Right forelimb (tissue), 1 donor: ENCODE results near the gene RNF152.
A peak's percentile ranks its signal among the peaks of the same experiment; 100 is the strongest.

ENCODE experiments used
- DNase-seq: peaks from one replicate; pipeline ENCODE4 v3.0.0-alpha.2; 2018

RNF152 gene

DNA sequence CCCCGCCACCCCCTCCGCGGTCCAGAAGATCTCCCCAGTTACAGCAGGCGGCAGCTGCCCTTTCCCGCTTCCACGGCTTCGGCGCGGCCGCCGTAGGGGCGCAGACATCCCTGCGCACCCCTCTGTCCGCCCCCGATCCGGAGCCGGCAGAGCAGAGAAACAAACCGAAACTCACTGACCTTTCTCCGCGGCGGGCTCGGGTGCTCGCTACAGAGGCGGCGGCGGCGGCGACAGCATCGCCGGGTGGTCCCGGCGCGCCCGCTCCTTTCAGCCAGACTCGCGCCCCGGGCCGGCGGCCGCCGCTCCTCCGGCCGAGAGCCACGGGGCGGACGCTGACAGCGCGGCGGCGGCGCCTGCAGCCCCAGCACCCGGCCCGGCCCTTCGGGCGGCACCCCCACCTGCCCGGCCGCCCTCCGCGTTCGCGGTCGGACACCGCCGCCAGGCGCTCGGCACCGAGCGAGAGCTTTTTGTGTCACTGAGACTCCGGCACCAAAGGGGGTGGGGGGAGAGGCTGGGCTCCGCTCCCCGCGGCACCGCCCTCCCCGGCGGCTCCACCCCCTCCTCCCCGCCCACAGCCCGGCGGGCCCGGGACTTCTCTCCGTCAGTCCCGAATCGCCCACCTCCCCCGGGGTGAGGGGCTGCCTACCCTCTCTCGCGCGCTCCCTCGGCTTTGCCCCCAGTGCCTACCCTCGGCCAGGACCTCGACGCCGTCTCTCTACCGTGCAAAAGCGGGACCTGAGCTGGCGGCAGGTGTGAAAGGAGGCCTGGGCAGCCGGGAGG, 1.4 kb upstream of the RNF152 start:
- DNase-seq = peak; percentile 85

DNA sequence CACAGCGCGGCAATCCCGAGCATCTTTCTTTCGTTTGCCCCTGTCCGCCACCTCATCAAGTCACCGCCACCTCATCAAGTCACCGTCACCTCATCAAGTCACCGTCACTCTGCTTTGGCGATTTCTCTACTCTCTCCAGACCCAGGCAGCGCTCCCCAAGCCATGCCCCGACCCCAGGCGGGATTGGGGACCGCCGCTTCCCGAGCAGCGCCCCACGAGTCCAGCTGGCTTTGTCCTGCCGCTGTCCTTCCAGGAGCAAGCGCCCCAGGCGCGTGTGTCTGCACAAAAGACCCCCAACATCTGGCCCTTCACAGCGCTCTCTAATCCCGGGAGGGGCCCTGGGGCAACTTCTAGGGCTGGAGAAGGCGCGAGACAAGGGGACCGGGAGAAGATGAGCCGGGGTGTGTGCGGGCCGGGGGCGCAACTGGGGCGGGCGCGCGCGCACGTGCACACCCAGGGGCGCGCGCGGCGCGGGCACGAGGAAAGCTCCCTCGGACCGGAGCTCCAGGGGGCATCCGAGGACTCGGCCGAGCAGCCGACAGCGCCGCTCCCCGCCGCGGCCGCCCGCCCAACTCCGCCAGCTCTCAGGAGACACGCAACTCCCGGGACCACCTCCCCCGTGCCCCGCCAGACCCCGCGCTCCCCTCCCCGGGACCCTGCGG, 633 bp upstream of the RNF152 start:
- DNase-seq = peak; percentile 76

DNA sequence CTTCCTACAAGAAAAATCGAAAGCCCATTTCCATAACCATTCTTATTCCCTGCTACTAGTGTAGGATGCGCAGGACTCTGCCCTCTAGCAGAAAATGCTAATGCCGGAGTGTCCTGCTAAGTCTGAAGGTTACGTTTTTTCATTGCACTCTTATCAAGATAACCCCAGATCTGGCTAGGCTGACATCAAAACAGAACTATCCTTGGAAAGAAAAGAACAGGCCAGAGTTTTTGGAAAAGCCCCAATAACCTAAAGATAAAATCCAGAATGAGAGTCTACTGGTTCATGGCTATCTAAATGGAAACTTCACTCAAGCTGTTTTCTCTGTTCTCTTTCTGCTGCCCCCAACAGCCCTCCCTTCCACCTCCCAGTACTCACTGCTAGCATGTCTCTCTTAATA, 913 bp downstream of the RNF152 start:
- DNase-seq = no peak

DNA sequence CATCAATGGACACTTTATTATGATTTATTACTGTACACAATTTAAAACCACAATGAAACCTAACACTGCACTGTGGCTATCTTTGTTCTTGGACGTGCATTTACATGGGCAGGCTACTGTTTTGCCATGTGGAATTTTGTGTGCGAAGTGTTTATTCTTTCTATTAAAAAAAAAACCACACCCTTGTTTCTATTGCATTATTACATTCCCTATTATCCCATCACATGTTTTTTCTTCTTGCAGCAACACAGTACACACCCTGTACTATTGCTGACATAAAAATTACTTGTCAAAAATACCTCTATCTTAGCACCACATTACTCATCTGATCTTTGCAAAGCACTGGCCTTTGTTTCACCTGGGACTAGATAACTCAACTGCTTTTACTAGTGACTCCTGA, 1.5 kb downstream of the RNF152 start:
- DNase-seq = no peak

- DNase-seq = no peak
Measured at GRCh38 chr18:61890344-61890743, 2.5 kb downstream of the RNF152 start.

GRCh38 chr18:61889541-61889940, 3.3 kb downstream of the RNF152 start:
- DNase-seq = no peak

DNA sequence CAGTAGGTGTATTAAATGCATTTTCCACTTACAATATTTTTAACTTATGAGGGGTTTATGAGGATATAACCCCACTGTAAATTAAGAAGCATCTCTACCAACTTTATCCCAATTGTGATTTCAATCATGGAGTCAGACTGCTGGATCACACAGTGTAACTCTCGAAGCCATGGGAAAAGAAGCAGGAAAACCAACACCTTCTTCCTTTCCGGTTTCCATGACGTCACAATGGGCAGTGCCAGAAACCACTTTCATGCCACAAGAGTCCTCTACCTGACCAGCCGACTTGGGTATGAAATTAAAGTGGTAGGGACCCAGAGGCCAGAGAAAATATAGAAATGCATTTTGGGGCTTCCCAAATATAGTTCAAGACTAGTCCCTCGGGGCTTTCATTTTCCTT, 4.2 kb downstream of the RNF152 start:
- DNase-seq = no peak

DNA sequence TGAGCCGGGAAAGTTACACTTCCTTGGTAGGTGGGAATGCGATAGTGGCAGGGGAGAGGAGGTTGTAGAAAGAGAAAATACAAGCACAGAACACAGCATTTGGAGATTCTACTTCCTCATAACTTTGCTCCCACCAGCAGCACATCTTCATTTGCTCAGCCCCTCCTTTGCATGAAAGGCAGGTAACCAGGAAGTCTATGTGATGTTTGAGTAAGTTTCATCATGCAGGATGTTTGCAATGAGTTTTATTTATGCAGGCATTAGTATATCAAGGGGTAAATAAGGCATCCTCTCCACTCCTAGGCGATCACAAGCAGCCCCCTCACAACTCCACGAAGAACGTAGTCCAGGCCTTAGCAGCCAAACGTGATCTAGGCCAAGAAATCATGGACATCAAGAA, 5.0 kb downstream of the RNF152 start:
- no peak for DNase-seq

- no peak for DNase-seq
Measured at GRCh38 chr18:61883547-61883946, 9.3 kb downstream of the RNF152 start.

- DNase-seq = no peak
Measured at GRCh38 chr18:61882296-61883004, 10.4 kb downstream of the RNF152 start.

- no peak for DNase-seq
Measured at GRCh38 chr18:61876899-61877298, 15.9 kb downstream of the RNF152 start.

- DNase-seq = no peak
Measured at GRCh38 chr18:61870151-61870550, 22.7 kb downstream of the RNF152 start.

DNA sequence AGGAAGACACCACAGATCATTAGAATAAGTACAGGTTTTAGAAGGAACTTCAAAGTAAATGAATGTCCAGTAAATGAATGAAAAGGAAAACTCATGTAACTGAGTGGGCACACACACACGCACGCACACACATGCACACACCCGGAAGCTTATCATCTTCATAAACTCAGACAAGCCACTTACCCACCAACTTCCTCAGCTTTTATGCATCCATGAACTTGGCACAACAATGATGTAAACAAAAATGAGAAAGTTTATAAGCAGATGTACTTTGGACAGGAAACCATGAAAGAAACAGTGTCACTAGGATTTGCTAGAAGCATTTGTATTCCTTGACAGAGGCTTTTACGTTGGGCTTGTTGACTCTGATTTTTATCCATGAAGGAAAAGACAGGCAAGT, 23.2 kb downstream of the RNF152 start:
- DNase-seq = no peak

GRCh38 chr18:61865466-61866175, 27.2 kb downstream of the RNF152 start:
- no peak for DNase-seq

GRCh38 chr18:61861372-61861771, 31.4 kb downstream of the RNF152 start:
- DNase-seq = no peak

DNA sequence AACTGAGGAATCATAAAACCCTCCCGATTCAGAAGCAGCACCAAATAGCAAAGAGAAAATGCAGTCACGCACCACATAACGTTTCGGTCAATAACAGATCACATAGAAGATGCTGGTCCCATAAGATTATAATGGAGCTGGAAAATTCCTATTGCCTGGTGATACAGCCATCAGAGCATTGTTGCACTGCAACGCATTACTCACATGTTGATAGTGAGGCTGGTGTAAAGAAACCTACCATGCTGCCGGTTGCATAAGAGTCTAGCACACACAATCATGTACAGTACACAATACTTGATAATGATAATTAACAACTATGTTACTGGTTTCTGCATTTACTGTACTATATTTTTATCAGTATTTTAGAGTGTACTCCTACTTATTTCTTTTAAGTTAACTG, 32.5 kb downstream of the RNF152 start:
- no peak for DNase-seq

DNA sequence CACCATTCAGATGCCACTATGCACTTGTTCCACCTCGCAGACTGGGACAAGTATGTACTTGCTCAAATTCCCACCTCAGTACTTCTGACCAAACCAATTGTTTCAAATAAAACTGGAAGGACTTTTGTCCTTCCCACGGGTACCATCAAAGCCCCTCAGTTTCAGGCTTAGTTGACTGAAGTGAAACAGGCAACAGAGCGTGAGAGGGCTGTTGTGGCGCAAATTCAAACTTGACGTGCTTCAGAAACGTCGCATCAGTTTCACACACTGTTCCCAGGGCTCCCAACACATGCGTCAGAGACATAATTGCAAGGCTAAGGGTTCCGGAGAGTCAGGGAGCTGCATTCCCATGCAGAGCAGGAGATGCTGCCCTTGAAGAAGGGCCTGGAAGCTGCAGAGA, 33.7 kb downstream of the RNF152 start:
- DNase-seq = no peak

GRCh38 chr18:61856678-61857077, 36.1 kb downstream of the RNF152 start:
- no peak for DNase-seq

GRCh38 chr18:61855449-61856378, 37.1 kb downstream of the RNF152 start:
- no peak for DNase-seq

- DNase-seq = no peak
Measured at GRCh38 chr18:61854578-61855448, 38.0 kb downstream of the RNF152 start.

DNA sequence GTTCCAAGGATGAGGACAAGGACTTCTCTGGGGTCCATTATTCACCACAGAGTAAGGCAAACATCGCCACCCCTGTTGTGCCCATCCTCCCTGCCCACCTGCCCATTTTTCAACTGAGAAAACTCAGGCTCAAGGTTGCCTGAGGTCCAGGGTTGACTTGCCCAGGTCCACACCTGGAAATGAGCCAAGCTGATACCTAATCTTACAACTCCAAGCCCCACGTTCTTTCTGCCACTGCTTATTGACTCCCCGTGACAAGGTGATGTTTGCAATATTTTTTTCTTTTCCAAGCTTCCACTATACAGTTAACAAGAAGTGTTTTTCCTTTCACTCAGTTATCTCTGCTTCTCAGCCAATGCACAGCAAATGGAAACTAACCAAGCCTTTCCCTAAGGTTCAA, 39.0 kb downstream of the RNF152 start:
- no peak for DNase-seq
